GM21367 (cell line): ENCODE data around the gene PLXNA4.

Experiments
- ATAC-seq: cut with Tn5 transposase; IDR thresholded peaks from one replicate; pipeline ENCODE4 v1.9.1; 2021; ENCODE audit not compliant: unreplicated experiment

The PLXNA4 gene

DNA sequence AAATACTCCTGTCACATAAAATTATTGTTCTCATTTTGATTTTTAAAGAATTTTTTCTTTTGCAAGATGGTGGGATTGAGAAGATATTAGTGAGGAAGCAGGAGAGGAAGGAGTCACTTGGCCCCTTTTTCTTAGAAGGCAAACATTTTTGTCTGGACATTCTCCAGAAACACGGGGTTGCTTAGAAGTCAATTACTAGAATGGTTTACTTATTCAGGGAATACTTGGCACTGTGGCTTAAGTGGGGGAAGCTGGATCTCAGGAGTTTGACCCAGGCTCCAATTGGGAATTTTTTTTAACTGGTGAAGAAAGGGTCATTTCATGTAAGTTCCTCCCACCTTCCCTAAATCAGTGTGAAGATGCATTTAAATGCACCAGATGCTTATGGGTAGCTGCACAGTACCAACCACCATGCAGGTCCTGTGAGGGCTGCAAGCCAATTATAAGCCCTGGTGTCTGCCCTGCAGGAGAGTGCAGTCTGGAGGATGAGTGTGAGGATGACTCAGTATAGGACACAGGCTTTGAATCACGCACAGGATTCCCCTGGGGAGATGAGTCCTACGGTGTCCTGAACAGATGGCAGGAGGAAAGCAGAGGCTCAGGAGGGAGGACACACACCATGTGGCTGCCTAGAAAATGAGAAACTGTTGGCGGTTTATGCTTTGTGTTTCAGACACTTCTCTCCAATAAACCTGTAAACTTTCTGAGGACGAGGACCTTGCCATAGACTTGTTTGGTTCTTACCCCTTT lies 299.1 kb downstream of the PLXNA4 start:
- no peak for ATAC-seq

DNA sequence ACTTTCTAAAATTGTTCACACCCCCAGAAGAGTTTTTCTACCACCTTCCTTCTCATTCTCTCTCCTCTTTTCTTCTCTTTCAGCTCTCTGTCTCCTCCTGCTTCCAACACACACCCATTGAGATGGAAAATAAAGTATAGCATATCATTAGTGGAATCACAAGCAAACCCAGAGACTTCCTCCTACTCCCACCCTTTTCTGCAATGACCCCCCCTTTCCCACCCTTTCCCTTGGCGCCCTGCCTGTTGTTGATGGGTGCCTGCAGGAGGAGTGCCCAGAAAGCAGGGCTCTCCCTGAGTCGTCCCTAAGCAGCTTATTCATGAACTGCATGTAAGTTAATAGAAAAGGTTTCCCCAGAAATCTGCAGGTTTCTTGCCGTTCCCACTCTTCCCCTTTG lies 300.0 kb downstream of the PLXNA4 start:
- no peak for ATAC-seq

DNA sequence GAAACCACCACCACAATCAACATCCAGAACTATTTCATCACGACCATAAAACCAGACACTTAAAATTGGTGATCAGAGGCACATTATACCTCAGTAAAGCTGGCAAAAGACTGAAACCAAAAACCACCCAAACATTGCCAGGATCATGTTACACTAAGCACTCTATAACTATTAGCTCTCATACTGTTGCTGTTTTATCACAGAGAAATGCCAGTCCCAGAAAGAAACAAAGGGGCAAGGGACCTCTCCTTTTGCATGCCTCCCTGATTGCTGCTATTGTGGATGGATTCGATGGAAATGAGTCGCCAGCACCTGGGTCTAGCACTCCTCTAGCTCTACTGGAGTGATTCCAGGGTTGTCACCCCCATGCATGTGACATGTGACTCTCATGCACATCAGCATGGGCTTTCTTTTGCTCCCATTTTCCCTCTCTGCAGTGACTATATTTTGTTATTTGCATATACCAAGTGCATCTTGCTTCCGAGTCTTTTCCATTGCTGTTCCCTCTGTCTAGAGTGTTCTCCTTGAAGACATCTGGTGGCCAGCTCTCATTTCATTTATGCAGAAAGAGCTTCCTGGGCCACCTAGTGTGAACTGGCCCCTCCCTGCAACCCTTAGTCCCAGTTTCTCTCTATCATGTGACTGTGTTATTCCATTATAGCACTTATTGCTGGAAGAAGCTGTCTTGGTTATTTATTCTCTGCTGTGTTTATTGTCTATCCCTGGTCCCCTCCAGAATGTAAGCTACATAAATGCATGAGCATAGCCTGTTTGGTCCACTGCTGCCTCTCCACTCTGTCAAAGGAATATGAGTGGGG lies 300.6 kb downstream of the PLXNA4 start:
- no peak for ATAC-seq

DNA sequence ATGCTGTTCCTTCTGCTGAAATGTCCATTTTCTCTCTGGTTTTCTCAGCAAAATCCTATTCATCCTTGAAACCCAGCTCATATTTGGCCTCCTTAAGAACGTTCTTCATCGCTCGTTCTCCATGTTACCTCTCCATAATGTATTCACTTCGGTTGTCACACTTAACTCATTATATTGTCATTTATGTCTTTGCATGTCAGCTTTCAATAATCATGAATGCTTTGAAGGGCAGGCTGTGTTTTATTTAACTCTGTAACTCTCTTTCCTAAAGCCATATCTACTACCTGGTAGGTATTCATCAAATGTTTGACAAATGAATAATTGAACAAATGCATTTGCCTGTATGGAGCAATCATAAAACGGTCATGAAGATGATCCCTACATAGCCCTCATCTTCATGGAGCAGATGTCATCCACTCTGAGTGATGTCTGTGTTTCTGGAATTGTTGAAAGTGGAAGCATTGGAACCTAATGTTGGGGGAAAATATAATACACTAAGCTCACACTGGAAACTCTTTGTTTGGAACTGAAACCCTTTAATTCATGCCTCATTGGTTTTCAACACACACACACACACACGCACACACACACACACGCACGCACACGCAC lies 303.4 kb downstream of the PLXNA4 start:
- no peak for ATAC-seq

DNA sequence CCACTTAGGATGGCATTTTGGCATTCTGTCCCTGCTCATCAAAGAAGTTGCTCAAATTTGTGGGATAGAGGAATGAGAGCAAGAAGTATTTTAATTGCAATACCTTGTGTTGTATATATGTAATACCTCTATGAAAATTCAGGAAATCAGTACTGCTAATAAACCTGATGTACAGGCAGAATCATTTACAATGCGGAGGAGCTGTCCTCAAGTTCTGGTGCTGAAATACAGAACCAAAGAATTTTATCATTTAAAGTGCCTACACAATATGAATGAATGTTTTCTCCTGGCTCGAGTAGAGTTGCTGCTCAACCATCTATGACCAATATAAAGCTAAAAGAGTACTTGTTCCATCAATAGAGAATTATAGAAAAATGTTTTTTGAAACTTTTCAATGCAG lies 305.8 kb downstream of the PLXNA4 start:
- ATAC-seq = no peak

DNA sequence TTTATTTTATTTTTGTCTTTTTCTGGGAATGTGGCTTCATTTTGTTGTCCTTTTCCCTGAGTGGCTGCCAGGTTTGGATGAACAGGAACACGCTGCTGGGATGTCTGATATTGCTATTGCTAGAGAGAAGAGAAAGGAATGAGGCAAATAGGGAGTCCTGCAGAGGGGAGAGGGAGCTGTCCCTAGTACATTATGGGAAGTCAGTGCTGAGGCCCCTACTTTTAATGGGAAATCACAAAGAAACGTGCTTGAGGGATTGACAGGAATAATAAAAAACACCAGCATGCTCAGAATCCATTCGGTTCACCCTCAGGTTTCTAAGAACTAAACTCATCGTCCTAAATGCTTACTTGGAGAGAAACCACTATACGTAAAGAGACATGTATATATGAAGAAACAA lies 306.6 kb downstream of the PLXNA4 start:
- ATAC-seq = no peak

GRCh38 chr7:132263151-132263550 lies 313.1 kb downstream of the PLXNA4 start:
- ATAC-seq = no peak

DNA sequence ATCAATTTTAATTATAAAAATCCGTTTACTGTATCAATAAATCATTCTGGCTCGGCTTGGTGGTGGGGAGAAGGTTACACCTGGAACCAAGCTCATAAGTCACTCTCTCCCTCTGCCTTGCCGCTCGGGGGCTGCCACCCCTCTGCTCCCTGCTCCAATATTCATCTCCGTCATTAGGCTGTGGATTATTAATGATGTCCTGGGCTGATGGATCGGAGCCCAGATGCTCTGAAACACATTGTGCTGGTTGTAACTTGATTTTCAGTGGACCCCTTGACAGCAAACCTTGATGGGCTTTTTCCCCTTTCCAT lies 314.2 kb downstream of the PLXNA4 start:
- no peak for ATAC-seq

GRCh38 chr7:132261327-132262159 lies 314.7 kb downstream of the PLXNA4 start:
- ATAC-seq = no peak

GRCh38 chr7:132258231-132258630 lies 318.0 kb downstream of the PLXNA4 start:
- ATAC-seq = no peak

- no peak for ATAC-seq
Observed at GRCh38 chr7:132257253-132257652, 319.0 kb downstream of the PLXNA4 start.

GRCh38 chr7:132256721-132257212 lies 319.5 kb downstream of the PLXNA4 start:
- ATAC-seq = no peak

GRCh38 chr7:132255898-132256297 lies 320.4 kb downstream of the PLXNA4 start:
- no peak for ATAC-seq

GRCh38 chr7:132255115-132255797 lies 321.0 kb downstream of the PLXNA4 start:
- ATAC-seq = no peak

DNA sequence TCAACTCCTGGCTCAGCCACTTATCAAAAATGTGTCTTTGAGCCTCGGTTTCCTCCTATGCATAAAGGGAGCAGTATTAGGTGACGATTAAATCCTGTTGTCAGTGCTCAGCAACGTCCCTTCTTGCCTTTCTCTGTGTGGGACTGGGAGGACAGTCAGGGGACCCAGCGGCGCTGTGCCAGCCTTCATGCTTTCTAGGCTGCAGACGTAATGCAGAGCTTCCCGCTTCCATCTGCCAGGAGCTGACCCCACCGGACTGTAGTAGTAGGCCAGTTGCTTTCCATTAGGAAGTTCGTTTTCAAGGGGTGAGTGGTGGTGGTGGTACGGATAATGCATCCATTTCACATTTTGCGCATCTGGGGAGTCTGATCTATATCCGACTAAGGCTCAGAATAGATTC lies 321.8 kb downstream of the PLXNA4 start:
- ATAC-seq = no peak

- no peak for ATAC-seq
Observed at GRCh38 chr7:132252793-132253100, 323.5 kb downstream of the PLXNA4 start.

- ATAC-seq = no peak
Observed at GRCh38 chr7:132251327-132251659, 325.0 kb downstream of the PLXNA4 start.

- no peak for ATAC-seq
Observed at GRCh38 chr7:132250480-132251326, 325.6 kb downstream of the PLXNA4 start.

DNA sequence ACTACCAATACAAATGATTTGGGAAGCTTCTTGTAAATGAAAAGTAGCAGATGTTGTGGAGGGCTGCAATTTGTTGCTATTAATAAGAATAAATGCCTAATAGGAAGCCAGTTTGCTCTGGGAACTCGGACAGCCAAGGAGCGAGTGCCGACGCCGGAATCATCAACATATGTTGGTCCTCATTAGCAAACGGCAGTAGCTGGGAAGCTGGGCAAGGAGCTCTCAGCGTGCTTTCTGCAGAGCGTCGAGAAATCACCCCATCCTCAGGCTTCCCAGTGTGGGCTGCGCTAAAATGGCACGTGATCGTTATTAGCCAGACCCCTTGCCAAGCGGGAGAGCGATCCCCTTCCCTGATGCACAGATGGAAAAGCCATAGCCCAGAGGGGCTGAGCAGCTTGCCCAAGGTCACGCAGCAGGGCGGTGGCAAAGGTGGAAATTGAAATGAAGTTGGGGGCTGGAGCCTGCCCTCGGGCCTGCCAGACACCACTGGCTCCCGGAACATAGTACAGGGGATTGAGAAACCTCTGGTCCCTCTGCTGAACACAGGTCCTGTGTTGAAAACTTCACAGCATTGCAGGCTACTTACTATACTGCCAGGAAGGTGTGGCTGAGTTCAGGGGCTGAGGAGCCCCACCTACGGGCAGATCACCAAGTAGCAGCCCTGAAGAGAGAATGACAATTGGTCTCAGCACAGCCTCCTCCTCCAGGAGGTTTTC lies 326.9 kb downstream of the PLXNA4 start:
- no peak for ATAC-seq
